Measurements from ENCODE around the gene EXOG. TPM values are rescaled to one million over a fixed set of nuclear protein-coding genes. Genes with fewer than 3 reads are reported as not detected.

Gene EXOG
- total RNA-seq, 1 experiment from 2014 or later, result 22.6 TPM

- DNase-seq (ENCODE audit: low read depth), result no peak
These were observed 14.5 kb downstream of the EXOG start for GRCh38 chr3:38510631-38511030.

- DNase-seq (ENCODE audit: low read depth), result no peak
These were observed 15.4 kb downstream of the EXOG start for GRCh38 chr3:38511546-38511945.

DNA sequence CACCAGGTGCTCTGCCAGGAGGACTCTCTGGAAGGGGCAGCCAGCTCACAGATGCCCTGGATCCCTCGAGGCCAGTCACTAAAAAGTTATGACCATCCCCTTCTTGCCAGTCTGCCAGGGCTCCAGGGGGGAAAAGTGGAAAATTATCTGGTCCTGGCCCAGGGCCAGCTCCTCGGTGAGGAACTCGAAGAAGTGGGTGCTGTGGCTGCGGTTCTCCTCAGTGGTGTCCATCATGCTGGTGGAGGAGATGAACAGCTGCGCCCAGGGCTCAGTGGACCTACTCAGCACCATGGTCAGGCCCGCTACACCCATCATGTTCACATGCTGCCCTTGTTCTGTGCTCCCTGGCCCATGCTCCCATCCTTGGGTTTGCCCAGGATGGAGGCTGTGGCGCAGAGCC is 19.2 kb downstream of the EXOG start:
- no peak for DNase-seq (ENCODE audit: low read depth)

DNA sequence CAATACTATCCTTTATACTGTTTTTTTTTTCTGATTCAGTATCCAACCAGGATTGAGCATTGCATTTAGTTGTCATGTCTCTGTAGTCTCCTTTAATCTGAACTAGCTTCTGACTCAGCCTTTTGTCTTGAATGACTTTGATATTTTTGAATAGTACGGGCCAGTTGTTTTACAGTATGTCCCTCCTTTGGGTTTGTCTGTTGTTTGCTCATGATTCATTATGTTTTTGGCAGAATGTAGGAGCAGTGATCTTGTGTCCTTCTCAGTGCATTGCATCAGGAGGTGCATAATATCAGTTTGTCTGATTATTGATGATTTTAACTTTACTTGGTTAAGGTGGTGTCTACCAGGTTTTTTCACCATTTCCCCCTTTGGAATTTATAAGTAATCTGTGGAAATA is 20.5 kb downstream of the EXOG start:
- peak; percentile 76 for DNase-seq (ENCODE audit: low read depth)

- DNase-seq (ENCODE audit: low read depth), result no peak
These were observed 22.9 kb downstream of the EXOG start for GRCh38 chr3:38519000-38519399.

GRCh38 chr3:38519651-38520050 is 23.5 kb downstream of the EXOG start:
- DNase-seq (ENCODE audit: low read depth), result no peak

DNA sequence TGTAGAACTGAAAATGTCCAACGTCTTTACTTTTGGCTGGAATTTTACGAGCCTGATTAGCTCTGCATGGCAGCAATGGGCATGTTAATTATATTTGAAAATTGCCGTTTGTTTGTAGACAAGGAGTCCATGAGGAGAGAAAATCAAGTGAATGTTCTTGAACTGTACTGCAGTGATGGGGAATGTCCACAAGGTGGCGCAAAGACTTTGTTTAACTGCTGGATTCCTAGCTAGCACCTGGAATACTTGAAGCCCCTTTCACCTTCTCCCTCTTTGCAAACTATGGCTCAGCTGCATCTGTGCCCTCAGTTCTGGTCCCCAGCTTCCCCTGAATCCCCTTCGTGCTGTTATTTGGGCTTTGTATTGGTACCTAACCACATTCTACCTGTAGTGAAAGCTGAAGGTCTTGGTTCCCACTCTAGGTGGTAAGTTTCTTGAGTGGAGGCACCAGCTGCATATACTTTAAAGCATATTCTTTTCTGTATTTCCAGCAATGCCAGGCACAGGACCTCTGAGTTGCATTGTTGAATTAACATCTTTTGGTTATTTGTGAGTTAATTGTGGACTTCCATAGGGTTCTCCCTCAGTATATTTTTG is 25.3 kb downstream of the EXOG start:
- DNase-seq (ENCODE audit: low read depth), result peak; percentile 66

DNA sequence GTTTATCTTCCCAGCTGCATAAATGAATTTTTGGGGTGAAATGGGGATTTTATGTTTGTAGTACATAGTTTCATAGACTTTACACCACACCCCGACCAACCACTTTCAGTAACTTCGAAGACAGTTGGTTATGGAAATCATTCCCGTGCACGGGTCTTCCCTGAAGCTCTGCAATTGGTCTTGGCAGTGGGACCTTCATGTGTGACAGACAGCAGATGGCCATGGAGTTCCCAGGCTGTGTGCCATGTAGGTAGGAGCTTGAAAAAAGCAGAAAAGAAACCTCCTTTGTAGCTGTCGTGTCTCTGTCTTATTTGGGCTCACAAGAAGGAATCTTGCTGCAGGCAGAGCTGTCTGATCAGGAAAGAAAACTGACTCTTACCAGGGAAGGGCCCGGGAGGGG is 25.9 kb downstream of the EXOG start:
- no peak for DNase-seq (ENCODE audit: low read depth)

GRCh38 chr3:38524141-38524739 is 28.1 kb downstream of the EXOG start:
- no peak for DNase-seq (ENCODE audit: low read depth)

- DNase-seq (ENCODE audit: low read depth), result no peak
These were observed 30.7 kb downstream of the EXOG start for GRCh38 chr3:38526792-38527191.

DNA sequence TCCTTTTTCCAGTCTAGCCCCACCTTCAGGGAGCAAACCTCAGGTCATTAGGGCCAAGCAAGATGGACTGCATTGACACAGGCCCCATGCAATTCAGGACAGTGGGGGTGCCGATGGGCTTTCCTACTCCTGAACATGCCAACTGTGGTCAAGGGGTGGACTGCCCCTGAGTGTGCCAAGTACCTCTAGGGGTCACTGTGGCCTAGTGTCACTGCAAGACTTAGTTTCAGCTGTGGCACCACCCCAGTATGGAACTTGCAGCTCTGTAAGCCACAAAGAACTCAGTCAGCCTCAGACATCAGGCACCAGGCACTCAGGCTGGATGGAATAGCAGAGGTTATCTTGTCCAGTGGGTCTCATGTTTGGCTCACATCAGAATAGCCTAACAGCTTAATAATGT is 32.3 kb downstream of the EXOG start:
- peak; percentile 67 for DNase-seq (ENCODE audit: low read depth)

- DNase-seq (ENCODE audit: low read depth), result no peak
These were observed 36.4 kb downstream of the EXOG start for GRCh38 chr3:38532529-38532928.

DNA sequence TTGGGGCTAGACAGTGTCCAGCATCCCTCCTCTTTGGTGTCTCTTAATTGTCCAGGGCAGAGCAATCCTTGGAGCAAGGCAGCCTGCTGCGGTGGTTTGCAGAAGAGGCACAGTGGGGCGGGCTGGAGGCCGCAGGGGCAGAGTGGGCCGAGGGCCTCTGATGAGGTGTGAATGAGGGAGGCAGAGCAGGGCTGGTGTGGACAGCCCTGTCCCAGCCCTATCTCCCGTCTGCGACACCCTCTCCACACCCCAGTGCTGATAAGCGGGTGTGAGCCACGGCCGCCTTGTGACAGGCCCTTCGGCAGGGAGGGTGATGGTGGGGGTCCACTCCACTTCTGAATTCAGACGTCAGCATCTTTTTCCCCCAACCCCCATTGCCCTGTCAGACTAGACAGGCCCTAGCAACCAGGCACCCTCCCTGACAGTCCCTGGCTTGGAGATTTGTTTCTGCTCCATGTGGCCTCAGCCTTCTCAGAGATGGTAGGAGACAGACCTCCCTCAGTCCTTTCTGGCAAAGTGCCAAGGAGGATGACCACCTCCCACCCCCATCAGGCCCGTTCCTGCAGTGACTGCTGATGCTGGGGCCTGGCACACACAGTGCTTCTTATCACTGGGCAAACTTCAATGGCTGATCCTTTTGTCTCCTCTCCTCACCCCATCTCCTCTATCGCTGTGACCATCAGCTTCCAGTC is 37.3 kb downstream of the EXOG start:
- DNase-seq (ENCODE audit: low read depth), result no peak

GRCh38 chr3:38534180-38534579 is 38.0 kb downstream of the EXOG start:
- no peak for DNase-seq (ENCODE audit: low read depth)

GRCh38 chr3:38534604-38535003 is 38.5 kb downstream of the EXOG start:
- DNase-seq (ENCODE audit: low read depth), result no peak

DNA sequence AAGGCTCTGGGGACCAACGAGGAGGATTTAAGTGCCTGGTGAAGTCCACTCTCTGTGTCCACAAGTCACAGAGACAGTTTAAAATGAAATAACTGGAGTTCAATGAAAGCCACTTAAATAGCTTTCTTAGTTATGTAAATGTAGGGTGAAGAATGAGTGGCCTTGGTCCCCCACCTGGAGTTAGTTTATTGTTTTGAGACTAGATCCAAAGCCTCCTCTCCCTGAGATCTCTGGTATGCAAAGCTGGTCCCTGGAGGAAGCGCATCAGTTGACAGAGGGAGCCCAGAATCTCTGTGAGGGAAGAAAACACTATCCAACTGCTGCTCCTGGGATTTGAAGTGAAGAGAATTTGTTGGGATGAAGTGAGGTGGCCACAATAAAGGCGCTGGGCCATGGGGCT is 40.5 kb downstream of the EXOG start:
- no peak for DNase-seq (ENCODE audit: low read depth)

GRCh38 chr3:38538773-38539353 is 42.7 kb downstream of the EXOG start:
- no peak for DNase-seq (ENCODE audit: low read depth)

DNA sequence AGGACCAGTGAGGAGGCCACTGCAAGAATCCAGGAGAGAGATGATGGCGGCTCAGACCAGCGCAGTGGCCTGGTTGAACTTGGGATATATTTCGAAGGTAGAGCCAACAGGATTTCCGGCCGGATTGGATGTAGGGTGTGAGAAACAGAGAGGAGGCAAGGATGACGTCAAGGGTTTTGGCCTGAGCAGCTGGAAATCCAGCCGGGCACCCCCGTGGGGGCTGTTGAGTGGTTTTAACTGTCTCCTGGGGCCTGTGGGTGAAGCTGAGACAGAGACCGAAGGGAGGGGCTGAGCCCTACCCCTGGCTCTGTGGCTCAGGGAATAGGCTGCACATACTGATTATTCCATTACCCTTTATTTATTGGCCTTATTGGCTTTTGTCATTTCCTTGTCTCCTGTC is 45.7 kb downstream of the EXOG start:
- DNase-seq (ENCODE audit: low read depth), result peak; percentile 98

DNA sequence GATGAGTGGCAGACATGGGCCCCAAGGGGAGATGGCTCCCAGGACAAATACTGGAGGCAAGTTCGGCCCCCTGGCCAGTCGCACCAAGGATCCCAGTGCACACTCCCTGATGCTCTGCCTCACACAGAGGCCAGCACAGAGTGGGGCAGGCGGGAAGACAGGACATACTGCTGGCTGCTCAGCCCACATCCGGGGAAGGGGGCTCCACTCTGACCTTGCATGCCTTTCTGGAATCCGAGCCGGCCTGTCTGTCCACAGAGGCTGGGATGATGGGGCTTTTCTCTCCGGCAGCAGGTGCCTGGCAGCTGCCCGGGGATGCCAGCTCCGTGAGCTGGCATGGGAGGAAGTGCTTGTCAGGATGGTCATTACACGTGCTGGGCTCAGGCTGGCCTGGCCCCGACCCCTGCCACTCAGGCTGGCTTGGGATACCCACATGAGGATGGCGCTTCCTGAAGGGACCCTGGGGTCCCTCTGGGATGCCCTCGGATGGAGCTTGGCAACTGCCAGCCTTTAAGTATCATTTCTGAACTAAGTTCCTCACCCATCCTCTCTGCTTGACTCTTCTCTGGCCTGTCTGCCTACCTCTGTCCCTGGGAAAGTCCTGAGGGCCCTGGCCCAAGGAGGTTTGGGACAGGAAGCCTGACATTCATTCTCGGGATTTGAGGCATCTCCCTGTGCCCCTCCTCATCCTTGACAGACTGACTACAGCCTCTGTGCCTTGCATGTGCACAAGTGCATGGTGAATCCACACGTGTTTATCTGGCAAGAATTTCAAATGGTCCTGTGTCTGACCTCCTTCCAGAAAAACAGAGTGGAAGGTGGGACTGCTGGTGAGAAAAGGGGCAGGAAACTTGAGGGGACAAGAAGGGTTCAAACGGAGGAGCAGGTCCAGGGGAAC is 46.5 kb downstream of the EXOG start:
- peak; percentile 98 for DNase-seq (ENCODE audit: low read depth)

DNA sequence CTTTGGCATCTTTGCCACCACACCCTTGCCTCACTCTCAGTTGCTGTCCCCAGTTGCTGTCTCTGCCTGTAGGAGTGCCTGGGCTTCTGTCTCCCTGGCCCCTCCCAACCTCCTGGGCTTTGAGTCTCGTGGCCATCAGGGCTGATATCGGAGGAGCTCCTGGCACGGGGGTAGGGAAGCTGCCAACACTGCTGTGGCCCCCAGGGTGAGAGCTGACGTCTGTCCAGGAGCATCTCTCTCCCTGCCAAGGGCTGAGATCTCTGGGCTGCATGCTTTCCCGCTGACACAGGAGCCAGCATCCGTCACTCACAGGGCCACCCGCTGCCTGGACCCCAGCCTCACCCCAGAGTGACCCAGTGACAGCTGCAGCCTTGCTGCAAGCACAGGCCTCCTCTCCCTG is 47.4 kb downstream of the EXOG start:
- DNase-seq (ENCODE audit: low read depth), result peak; percentile 94

DNA sequence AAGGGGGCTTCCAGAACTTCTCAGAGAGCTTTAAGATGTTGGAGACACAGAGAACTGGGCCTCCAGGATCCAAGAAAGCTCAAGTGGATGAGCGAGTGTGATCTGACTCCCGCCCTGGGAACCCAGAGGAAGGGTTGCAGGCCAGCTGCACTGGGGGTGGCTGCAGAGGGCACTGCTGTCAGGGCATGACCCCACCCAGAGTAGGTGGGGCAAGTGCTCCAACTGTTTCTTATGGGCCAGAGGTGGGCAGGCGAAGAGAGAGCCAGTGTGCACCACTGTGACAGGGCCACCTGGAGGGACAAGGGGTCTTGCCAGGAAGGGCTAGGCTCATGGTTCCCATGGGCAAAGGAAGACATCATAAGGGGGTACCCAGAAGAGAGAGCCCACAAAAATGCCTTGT is 48.8 kb downstream of the EXOG start:
- DNase-seq (ENCODE audit: low read depth), result peak; percentile 78

DNA sequence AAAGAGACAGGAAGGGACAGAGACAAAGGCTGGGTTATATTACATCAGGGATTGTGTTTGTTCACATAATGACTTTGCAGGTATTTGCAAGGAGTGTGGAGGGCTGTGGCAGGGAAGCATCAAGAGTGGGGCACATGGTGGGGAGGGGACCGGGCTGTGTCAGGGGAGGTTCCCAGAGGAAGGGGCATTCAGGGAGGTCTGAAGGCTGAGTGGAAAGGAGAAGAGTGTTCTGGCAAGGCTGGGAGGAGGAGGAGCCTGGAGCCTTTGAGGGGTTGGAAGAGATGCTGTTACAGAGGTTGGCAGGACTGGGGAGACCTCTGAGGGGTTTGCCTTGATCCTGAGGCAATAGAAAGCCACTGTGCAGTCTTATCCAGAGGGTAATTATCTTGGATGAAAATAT is 49.4 kb downstream of the EXOG start:
- DNase-seq (ENCODE audit: low read depth), result no peak

All from LHCN-M2 (cell line).